ENCODE measurements around the gene POP4.

POP4 gene

DNA sequence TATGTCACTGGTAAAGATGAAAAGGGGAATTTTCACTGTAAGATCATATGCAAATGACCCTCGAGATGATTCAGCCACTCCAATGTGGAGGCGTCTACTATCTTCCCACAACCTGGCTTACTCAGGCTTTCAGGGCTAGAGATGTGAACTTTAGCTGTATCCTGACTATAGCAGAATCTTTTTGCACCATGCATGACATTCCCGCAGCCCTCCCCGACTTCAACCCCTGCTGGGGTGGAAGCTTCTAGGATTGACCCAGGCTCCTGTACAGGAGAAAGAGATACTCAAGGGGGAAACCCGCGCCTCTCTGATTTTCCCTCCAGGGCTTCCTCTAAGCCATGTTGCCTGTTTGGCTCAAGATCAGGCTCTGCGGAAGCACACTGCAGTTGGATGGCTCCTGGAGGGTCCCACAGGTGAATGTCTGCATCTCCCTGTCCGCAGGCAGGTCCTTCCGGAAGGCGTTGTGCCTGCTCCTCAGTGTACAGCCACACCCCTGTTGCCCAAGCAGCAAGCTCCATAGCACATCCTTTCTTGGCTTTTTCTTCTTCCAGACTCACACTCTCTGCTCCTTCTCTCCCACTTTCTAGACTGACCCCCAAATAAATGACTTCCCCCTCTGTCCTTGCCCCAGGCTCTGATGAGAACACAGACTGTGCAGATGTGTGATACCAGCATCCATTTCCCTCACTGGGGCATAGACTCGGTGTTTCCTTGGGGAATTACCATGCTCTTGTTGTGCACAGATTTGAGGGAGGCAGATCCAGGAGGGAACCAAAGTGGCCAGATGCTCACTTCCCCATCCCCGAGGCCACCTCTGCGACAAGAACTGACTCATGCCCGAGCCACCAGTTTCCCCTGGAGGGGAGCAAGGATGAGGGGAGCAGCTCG, 29.1 kb upstream of the POP4 start:
- DNase-seq (ENCODE audit: low read depth, low spot score), result no peak

DNA sequence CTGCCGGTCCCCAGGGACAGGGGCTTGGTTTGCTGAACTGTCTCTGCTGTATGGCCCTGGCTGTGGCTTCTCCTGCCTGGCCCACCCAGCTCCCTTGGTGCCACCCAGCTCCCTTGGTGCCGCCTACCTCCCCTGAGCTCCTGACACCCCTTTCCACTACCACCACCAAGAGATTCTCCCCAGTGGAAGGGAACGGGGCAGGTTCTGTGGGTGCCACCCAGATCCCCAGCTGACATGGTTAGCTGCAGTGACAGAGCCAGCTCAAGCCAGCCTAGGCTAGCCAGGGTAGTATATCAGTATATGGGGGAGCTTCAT, 28.5 kb upstream of the POP4 start:
- DNase-seq (ENCODE audit: low read depth, low spot score), result no peak

DNA sequence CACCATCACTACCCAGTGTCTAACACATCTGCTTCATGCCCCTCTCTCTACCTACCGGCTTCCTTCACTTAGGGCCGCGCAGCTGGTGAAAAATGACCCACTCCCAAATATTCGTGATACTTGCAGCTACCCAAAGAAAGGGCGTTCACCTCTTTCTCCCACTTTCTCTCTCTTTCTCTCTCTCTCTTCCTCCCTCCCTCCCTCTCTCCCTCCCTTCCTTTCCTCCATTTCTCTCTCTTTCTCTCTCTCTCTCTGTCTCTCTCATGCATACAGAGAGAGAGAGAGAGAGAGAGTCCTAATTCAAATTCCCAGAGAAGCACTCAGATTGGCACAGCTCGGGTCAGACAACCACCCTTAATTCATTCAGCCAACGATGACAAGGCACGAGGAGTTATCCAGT, 27.7 kb upstream of the POP4 start:
- DNase-seq (ENCODE audit: low read depth, low spot score), result no peak

DNA sequence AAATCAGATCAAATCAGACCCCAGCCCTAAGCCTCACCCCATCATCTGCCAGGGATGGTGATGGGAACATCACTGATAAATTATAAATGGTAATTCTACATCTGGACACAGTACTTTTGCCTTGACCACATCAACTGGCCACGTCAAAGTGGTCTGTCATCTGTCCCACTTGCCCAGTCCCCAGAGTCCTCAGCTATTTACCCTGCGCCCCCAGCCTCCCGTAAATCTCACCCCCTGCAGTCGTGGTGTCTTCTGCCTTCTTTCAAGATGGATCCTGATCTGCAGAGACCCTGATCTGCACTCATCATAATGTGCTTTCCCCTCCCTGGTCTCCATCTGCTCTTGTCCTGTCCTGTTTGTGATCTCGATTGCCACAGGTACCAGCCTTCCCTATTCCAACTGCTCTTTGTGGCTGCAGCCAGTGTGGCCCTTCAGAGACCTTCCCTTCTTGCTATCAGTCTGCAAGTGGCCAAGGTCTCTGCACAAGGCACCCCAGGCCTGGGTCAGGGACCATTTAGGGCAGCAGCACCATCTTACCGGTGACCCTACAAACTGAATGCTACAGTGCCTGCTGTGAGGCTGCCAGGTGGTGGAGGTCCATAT, 26.7 kb upstream of the POP4 start:
- DNase-seq (ENCODE audit: low read depth, low spot score), result no peak

DNA sequence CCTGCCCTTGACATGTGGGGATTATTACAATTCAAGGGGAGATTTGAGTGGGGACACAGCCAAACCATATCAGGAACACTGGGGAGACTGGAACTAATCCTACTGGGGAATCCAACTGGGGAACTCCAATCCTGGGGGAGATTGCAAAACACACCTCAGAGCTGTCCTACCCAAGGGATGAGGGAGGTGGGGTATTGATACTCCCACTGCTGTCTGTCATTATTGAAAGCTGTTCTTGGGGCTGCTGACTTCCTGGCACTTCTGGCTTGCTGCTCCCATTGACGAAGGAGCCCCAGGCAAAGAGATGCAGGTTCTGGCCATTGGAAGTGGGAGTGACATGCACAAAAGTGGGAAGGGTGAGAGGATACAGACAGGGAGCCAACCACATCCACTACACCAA, 24.7 kb upstream of the POP4 start:
- DNase-seq (ENCODE audit: low read depth, low spot score), result no peak

DNA sequence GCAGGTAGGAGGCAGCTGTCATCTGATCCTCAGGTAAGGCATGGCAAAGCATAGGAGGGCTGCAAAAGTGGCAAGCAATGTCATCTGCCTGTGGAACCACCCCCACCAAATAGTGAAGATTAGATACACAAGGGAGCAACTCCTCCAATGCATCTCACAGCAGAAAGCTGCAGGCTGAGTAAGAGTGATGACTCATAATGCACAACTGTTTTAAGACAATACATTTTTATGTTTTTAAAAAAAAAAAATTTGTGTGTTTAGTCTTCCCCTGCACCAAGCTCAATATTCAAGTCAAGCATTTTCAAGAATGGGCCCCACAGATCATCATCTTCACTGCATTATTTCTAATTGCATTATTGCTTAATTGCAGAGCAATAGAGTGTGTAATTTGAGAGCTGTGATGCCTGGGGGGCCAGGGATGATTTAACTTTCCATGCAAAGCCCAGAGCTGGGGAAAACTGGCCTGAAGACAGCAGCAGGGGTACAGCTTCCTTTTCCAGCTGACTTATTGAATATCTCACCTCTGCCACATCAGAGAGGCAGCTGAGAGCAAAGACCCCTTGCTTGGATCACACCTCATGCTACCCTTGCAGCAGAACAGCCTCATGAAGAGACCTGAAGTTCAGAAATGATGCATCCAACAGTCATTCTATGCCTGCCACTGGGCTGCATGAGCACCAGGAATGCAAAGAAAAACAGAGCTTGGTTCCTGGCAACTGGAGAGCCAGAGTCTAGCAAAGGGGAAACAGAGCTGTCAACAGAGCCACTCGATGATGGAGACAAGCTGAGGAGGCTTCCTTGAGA, 22.7 kb upstream of the POP4 start:
- no peak for DNase-seq (ENCODE audit: low read depth, low spot score)

DNA sequence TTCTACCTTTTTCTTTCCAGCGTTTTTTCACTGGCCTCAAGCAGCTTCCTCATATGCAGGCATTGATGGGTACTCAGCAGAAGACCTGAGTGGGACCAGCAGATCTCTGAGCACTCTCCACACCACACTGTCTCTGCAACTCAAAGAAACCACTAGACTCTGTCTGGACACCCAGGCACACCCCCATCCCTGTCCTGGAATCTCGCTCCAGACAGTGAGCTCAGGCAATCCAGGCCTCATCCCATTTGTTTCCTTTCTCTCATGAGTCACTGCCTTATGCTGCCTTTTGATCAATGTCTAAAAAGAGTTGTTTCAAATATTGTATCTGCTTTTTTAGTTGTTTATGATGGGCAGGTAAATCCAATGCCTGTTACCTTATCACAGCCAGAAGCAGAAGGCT, 19.7 kb upstream of the POP4 start:
- no peak for DNase-seq (ENCODE audit: low read depth, low spot score)

DNA sequence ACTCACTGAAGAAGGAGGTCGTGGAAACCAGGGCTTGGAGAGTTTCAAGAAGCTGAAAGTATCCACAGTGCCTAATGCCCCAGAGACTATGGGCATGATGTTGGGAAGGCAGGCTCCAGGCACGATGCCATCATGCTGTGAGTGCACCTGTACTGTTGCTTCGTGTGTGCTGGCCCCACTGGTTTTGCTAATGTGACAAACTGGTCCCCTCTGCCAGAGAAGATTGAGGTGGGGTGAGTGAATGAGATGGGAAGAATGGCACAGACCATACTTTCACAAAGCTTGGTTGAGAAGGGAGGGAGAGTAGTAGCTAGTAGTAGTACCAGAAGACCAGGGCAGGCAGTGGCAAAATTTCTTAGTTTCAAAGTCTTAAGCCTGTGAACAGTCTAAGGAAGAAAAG, 19.0 kb upstream of the POP4 start:
- DNase-seq (ENCODE audit: low read depth, low spot score), result no peak

DNA sequence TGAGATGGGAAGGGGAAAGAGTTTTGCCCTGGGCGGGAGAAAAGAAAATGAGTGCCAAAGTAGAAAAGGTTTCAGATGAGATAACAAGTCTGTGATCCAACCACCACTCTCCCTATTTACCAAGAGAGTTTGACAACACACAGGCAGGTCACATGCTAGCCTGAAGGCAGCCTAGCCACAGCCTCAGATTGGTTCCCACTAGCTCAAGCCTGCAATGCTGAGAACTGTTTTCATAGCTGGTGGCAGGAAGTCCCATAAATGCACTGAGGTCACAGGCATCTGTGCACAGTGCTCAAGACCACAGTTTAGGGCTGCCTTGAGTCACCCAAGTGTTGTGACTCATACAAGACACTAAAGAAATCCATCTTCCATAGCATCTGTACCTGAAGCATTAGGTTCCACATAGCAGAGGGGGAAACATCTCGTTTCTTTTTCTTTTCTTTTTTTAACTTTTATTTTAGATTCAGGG, 18.5 kb upstream of the POP4 start:
- DNase-seq (ENCODE audit: low read depth, low spot score), result no peak

DNA sequence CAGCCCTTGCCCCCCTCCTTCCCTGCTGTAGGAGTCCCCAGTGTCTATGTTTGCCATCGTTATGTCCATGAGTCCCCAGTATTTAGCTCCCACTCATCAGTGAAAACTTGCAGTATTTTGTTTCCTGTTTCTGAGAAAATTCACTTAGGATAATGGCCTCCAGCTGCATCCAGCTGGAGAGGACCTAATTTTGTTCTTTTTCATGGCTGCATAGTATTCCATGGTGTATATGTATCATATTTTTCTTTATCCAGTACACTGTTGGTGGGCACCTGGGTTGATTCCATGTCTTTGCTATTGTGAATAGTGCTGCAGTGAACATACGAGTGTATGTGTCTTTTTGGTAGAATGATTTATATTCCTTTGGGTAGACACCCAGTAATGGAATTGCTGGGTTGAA, 18.0 kb upstream of the POP4 start:
- DNase-seq (ENCODE audit: low read depth, low spot score), result no peak

DNA sequence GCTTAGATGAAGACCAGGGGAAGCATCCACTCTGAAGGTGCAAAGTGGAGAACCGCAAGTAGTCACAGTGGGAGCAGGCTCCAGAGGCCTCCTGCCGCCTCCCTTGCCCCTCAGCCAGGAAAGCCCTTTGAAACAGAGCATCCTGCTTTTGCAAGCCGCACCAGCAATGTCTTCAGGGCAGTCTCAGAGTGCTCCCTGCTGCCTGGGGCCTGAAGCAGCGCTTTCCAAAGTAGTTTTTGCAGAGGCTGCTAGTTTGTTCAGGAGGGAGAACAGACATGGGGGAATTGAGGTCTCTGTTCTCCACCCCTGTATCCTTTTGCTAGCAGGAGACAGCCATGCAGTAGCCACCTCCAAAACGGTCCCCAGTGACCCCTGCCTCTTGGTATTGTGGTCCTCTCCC, 15.8 kb upstream of the POP4 start:
- no peak for DNase-seq (ENCODE audit: low read depth, low spot score)

DNA sequence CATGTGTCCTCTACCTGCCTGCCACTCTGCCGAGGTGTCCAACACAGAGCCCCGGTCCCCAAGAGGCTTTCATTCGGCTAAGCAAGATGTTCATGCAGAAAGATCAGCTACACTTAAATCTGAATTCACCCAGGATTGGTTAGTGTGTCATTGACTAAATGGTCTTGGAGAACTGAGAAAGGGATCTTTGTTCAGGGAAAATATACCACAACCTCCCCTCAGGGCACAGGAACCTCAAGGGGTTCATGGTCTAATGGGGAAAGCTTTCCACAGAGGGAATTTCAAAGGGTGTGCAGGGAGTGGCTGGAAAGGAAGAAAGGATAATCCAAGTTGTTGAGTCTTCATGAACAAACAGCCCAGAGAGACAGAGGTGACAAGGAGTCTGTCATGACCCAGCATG, 14.4 kb upstream of the POP4 start:
- DNase-seq (ENCODE audit: low read depth, low spot score), result no peak

DNA sequence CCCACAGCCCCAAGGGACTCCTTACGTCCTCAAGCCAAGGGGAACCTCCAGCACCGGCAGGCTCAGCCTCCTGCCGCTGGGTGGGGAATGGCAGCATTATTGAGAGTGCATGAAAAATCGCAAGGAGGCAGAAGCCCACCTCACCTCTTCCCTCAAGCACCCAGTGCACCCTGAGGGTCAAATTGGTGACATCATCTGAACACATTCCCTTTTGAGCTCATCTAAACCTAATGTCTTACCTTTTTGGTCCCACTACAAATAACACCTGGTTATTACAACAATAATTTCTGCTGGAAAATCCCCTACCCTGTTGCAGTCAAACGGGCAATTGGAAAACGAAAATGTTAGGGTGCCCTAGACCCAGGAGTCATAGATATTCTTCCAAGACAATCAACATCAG, 12.2 kb upstream of the POP4 start:
- no peak for DNase-seq (ENCODE audit: low read depth, low spot score)

DNA sequence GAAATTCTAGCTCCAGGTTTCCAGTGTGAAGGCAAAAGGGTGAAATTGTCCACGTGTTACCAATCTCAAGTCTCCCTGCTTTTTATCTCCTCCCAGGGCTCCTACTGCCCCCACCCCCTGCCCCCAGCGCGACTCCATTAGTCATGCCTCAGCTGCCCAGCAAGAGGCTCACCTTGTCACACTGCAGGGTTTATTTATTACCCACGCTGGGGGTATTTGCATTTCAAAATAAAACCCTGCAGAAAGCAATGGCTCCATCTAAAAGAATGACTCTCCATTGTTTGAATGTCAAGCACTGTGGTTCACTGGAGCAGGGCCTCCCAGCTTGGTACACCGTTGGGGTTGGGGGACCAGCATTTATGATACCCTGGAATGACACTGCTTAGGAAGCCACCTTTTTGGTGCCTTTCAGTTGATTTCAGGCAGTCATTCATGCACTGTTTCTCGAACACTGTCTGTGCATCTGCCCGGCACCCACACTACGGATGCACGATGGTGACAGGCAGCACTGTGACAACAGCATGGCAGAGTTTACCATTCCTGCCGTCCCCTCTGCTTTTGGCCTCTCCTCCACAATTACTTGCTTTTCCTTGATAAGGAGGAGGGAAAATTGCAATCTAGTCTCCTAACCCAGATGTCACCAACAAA, 9.9 kb upstream of the POP4 start:
- no peak for DNase-seq (ENCODE audit: low read depth, low spot score)

DNA sequence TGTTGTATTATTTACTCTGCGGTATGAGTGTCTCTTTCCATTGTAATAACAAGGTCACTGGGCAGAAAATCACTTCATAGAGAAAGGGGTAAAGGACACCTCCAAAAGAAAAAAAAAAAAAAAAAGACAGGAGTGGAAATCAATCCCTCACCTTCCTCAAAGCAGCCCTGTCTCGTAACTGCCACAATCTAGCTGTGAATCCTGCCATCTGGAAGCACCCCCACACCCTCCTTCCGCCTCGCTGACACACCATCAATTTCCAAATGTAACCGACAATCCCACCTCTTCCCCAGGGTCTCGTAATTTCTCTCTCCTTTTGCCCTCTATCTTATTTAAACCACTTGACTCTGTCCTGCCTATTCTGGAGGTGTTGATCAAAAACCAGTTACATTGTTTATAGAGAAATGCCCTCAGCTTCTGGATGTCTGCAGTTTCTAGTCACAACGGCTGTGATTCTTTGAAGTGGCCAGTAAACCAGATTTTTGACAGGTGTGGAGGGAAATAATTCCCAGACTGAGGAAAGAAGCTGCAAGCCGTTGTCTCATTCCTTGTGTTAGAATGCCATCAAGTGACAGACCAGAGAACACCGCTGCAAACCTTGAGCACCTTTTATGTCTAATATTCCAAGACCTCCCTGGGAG, 9.1 kb upstream of the POP4 start:
- no peak for DNase-seq (ENCODE audit: low read depth, low spot score)

DNA sequence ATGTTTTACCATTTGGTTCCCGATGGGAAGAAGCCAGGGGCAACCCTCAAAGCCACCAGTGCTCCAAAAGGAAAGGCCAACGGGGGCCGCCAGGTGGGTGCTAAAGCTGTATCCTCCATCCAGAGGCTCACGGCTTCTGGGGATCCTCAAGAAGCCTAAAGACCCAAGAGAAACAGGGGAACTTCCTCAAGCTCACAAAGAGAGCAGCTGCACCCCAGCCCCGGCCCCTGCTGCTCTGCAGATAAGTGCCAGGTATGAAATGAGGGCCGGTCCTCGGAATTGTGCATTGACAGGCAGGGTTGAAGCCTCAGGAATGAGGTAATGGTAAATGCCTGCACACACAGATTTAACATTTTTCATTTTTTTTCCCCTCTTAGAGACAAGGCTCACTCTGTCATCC, 8.0 kb upstream of the POP4 start:
- no peak for DNase-seq (ENCODE audit: low read depth, low spot score)

DNA sequence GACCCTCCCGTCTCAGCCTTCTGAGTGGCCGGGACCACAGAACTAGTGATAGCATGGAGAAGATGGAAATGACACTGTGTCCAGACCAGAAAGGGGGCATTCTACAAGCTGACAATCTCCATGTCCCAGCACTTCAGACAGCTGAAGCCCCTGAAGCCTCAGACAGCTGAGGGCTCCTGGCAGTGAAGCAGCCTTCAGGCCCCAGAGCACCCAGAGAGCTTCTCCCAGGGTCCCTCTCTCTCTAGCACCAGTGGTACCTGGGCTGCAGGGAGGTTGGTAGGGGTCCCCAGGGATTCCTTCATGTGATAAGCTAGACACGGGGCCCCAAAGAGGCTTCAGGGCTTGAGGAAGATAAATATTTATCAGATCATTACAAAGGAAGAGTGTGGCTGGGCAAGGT, 7.6 kb upstream of the POP4 start:
- no peak for DNase-seq (ENCODE audit: low read depth, low spot score)

DNA sequence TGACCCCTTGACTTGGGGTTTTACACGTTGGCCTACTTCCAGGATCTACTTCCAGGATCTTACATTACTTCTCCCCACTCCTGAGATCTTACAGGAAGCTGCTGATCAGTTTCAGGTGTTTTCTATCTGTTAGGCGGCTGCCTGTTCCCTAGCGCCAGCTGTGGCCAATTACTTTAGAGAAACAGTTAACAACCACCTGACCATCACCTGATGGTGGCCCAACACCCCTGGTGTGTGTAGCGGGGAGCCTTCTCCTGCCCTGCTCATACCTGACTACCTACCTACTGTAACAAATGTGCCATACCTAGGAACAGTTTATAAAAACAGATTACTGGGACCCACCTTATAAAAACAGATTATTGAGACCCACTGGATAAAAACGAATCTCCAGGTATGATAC, 2.8 kb upstream of the POP4 start:
- no peak for DNase-seq (ENCODE audit: low read depth, low spot score)

DNA sequence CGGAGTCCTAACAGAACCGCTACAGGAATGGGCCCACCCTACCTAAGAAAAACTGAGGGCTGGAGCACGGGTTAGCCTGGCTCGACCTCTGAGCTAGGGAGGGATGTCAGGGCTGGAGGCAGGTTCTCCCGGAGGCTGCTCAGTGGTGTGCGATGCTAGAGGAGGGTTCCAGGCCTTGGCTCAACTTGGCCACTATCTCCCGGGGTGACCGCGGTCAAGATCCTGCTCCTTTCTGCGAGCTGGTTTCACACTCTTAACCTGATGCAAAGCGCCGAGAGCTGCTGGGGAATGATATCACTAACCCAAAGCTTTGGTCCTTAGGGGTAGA, 301 bp downstream of the POP4 start:
- DNase-seq (ENCODE audit: low read depth, low spot score), result no peak

DNA sequence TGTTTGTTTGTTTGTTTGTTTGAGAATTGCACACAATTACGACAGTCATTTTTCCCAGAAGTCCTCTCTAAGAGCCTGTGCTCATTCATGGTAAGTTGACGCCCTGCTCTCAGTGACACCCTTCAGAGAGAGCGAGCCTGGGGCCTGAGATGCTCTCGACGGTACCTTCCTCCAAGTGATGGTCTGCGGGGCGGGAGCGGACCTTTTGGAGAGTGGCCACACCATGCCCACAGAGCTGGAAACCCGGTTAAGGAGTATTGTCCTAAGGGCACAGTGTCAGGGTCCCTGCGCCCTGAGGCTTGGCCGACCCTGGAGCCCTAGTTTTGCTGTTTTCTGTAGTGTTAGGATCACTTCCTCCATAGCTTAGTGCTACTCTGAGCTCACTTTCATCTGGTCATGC, 3.6 kb downstream of the POP4 start:
- no peak for DNase-seq (ENCODE audit: low read depth, low spot score)

DNA sequence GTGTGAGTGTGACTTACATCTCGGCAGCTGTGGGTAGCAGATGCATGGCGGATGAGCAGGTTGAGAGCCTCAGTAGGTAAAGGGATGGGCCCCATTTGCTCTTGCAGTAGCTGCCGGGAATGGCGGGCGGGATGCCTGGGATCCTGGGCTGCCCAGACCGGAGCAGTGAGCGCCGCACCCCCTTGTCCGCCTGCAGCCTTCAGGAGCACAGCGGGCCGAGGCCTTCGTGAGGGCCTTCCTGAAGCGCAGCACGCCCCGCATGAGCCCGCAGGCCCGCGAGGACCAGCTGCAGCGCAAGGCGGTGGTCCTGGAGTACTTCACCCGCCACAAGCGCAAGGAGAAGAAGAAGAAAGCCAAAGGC, 4.1 kb downstream of the POP4 start:
- DNase-seq (ENCODE audit: low read depth, low spot score), result no peak
